Measurements from ENCODE around the gene NR0B1.

Gene NR0B1, protein sequence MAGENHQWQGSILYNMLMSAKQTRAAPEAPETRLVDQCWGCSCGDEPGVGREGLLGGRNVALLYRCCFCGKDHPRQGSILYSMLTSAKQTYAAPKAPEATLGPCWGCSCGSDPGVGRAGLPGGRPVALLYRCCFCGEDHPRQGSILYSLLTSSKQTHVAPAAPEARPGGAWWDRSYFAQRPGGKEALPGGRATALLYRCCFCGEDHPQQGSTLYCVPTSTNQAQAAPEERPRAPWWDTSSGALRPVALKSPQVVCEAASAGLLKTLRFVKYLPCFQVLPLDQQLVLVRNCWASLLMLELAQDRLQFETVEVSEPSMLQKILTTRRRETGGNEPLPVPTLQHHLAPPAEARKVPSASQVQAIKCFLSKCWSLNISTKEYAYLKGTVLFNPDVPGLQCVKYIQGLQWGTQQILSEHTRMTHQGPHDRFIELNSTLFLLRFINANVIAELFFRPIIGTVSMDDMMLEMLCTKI

DNA sequence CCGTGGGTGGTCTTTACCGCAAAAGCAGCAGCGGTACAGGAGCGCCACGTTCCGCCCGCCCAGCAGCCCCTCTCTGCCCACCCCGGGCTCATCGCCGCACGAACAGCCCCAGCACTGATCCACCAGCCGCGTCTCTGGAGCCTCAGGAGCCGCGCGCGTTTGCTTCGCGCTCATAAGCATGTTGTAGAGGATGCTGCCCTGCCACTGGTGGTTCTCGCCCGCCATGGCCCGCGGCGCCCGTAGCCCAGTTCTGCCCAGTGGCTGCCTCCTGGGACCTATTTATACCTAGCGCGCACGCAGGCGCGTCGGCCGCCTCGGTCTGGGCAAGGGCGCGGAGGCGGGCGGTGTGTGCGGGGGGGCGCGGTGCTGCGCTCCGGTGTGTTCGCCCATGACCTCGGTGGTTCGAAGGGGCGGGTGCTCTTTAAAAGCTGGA, at the start of gene NR0B1:
NR0B1 (minus strand) TSS at position 252 of the 433 bp plus-strand sequence; CDS start at position 225, 27 bp downstream.
- peak; percentile 77 for DNase-seq

DNA sequence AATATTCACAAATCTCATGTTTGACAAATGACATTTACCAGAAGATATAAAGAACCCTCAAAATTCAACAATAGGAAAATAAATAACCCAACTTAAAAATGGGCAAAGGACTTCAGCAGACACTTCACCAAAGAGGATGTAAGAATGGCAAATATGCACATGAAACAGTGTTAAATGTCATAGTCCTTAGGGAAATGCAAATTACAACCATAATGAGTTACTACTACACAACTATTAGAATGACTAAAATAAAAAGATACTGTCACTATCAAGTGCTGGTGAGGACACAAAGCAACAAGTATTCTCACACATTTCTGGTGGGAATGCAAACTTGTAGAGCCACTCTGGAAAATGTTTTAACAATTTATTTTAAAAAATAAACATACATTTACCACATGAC, 40.8 kb upstream of the NR0B1 start:
- no peak for DNase-seq

DNA sequence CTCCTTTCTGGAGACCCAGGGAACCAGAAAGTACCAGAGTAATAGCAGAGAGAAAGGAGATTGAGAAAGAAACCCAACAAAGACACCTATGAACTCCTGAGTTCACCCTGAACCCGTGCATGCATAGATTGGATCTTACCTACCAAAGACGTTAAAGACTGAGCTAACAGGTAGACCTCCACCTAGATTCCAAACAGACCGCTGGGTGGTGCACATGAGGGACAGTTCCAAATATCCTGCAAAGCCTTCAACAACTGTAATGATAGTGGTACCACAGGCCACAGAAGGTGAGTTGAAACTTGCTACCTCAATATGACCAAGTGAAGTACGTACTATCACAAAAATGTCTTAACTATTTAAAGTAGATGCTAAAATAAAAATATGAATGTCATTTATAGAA, 34.0 kb upstream of the NR0B1 start:
- no peak for DNase-seq

DNA sequence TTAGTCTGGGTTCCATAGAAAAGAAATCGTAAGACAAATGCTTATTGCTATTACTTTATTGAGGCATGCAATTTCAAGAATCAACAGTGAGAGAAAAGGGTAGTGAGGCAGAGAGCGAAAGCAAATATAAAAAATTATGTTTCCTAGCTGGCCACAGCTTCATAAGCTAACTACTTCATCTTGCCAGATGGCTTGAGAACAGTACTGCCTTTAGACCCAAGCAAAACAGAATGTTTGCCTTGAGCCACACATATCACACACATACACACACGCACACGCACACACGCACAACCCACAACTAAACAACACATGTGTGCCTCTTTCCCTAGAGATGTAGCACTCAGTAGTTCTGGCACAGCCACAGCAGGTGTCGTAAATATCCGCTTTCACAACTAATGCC, 31.6 kb upstream of the NR0B1 start:
- DNase-seq, result no peak

DNA sequence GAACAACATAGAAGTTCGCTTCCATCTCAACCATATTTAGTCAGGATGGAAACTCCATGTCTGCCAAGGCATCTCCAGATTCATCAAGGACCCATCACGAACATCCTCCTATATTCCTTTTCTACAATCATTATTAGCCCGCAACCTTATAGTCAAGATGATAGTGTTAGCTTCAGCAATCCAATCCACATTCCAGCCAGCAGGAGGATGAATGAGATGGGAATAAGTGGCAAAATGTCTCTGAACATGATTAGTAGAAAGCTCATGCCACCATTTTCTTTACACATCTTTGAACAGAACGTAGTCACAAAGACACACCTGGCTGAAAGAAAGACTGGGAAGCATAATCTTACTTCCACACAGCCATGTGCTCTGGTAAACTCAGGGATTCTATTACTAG, 18.6 kb upstream of the NR0B1 start:
- DNase-seq, result no peak

DNA sequence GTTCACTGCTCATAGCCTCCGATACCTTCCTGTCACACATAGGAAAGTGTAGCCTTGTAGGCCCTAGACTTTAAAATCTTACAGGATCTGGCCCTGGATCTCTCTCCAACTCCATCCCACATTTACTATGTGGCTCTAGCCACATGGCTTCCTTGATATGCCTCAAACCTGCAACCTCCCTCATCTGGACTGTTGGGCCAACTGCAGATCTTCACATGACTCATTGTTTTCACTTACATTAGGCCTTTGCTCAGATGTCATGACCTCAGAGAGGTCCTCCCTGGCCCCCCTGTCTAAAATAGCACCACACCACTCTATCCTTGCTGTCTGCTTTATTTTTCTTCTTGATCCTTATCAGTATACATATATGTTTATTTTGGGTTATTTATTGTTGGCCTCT, 8.1 kb upstream of the NR0B1 start:
- DNase-seq, result no peak

DNA sequence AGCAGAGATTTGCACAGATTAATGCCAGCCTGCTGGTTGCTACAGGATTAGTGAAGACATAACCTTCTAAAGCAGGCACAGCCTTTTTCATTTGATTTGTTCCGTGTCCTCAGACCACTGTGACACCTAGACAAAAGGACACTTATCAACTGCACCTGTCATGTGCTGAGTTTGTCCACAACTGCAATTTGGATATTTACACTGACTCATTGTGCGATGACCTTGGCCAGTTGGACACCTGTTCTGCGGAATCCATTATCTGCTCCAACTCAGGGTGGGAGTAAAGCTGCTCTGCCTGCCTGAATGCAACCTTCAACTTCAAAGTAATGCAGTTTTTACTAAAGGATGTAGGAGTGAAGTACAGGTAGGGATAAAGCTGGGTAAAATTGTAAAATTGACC, 4.1 kb upstream of the NR0B1 start:
- DNase-seq, result peak; percentile 70

DNA sequence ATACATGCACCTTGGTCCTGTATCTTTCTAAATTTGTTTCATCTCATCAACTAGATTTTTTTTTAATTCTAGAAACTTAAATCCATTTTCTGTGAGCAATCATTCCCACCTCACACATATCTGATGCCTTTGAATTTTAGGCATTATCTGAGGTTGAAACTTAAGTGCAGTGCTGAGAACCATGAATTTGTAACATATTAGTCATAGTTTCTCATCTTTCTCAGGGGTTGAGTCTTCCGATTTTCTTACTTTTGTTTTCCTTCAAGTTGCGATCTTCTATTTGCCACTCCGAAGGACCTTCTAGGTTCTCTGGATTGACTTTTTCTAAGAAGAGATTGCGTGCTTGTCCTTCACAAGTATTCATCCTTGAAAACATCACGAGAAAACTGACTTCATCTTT, 3.7 kb upstream of the NR0B1 start:
- no peak for DNase-seq

DNA sequence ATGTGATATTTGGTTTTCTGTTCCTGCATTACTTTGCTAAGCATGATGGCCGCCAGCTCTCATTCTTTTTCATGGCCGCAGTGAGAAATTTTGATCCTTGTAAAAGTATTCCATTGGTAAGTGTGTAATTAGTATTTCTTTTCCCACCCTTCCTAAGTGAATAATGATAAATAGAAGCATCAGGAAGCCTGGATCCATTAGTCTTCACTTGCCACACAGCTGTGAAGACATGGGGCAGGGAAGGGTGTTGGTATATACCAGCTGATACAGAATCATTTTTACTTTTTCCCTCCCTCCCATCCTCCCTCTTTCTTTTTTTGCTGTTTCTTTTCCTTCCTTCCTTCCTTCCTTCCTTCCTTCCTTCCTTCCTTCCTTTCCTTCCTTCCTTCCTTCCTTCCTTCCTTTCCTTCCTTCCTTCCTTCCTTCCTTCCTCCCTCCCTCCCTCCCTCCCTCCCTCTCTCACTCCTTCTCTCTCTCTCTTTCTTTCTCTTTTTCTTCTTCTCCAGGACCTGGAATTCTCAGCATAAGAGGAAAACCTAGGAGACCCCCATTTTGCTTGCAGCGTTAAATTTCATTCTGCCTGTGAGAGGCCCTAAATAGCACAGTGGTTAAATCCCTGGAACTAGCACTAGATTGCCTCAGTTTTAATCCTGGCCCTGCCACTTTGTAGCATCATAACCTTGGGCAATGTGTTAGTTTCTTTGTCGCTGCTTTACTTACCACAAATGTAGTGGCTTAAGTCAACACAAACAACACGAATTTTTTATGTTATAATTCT, 1.4 kb upstream of the NR0B1 start:
- DNase-seq, result no peak

DNA sequence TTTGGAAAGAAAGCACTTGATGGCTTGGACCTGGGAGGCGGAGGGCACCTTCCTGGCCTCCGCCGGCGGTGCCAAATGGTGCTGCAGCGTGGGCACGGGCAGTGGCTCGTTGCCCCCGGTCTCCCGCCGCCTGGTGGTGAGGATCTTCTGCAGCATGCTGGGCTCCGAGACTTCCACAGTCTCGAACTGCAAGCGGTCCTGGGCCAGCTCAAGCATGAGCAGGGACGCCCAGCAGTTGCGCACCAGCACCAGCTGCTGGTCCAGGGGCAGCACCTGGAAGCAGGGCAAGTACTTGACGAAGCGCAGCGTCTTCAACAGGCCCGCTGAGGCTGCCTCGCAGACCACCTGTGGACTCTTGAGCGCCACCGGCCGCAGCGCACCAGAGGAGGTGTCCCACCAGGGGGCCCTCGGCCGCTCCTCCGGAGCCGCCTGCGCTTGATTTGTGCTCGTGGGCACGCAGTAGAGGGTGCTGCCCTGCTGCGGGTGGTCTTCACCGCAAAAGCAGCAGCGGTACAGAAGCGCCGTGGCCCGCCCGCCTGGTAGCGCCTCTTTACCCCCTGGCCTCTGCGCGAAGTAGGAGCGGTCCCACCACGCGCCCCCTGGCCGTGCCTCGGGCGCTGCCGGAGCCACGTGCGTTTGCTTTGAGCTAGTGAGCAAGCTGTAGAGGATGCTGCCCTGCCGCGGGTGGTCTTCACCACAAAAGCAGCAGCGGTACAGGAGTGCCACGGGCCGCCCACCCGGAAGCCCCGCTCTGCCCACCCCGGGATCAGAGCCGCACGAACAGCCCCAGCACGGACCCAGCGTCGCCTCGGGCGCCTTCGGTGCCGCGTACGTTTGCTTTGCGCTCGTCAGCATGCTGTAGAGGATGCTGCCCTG, 689 bp downstream of the NR0B1 start:
- DNase-seq, result peak; percentile 65

DNA sequence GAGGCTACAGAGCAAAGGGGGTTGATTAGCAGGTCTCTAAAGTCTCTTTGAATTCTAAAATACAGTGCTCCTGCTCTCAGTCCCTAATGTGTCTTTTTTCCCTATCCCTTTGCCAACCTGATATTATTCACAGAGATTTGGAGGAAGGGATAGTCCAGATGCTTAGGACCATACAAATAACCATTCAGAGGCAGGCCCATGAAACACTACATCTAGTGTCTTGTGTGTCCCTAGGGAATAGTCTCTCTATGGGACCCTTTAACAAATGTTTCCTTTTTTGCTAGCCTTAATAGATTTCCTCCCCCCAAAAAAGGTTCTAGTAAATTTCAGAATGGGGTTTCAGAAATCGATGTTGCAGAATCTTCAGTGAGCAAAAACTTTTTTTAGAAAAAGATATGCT, 1.7 kb downstream of the NR0B1 start:
- no peak for DNase-seq

DNA sequence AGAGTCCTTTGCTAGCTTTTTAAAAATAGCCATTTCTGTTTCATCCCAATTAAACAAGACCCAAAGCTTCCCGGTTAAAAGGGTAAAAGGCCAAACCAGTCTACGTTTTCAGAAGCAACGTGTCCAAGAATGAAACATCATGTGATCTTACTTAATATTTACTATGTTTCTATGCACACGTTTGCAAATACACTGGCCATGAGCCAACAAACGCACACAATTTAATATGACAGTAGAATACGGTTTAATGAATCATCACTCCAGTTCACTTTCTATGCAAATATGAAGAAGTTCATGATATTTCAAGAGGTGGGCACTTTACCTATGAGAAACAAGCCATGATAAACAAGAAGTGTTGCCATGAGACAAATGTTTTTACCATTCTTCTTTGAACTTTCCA, 4.3 kb downstream of the NR0B1 start:
- peak; percentile 15 for DNase-seq

DNA sequence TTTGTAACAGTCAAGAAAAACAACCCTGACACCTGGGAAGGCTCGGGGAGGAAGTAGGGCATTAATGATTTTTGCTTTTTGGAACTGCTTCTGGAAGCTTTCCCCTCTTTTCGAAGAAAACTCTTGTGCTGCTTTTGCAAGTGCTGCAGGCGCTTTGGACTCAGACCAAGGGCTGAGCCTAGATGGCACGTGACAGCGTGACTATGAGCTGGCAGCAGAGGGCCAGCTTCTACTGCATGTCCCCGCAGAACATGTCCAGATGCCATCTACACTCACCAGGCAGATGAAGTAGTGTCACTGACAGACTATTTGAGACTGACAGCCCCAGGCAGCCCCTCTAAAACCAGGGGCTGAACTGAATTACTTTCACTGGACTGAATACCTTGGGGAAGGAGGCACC, 6.2 kb downstream of the NR0B1 start:
- DNase-seq, result peak; percentile 31

DNA sequence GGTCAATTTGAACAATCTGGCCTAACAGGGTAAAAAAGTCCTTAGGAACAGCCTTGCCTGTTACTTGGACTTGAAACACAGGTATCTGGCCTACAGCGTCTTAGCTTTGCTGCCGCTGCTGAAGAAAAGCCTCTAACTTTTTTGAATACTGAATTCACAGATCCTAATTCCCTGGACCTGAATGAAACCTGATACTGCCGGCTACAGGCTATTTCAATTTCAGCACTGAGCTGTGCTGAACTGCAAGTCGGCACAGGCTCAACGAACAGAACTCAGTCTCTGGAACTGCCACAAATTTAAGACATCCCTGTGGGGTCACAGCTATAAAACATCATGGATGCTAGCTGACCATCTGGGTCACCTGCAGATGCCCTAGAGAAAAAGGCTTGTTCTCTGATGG, 7.2 kb downstream of the NR0B1 start:
- no peak for DNase-seq

DNA sequence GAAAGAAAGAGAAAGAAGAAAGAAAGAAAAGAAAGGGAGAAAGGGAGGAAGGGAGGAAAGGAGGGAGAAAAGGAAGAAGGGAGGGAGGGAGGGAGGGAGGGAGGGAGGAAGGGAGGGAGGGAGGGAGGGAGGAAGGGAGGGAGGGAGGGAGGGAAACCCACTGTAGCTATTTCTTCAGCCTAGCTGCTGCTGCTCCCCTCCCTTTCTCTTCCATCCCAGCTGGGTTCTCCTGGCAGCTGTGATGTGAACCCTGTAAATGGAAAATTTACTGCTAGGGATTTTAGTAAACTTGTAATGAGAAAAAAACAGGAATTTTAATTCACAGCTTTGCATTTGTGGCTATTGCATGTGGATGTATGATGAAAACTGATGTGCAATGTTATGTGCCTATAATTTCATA, 8.0 kb downstream of the NR0B1 start:
- DNase-seq, result no peak

DNA sequence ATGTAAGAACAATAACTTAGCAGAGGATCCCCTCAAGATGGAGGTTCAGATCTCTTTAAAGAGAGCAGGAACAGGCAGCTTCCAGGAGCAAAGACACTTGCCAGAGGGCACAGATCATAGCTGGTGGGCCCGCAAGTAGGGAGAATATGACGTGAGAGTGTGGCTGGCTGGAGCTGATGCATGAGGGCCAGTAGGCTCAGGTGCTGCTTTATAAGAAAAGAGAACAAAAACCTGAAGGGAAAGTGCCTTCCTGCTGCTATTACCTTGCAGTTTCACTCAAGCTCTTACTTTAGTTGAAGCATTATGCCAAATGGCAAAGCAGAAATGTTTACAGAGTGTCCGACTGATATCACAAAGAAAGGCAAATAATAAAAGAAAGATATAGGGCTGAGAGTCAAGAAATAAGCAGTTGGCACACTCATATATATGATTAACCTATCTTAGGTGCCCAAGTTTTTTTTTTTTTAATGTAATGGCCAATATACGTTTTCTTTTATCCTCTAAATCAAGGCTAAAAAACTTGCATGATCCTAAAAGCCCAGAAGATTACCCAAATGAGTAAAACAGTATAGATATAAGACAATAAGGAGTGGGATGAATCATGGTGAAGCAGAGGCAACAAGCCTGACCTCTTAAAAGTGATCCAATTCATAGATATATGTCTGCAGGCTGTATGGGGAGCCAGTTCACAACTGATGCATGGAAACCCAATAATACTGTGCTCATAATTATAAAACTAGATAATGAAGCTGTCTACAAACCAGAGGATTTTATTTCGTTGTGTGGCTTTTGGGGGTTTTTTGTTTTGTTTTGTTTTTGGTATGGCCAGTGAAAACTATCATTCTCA, 12.6 kb downstream of the NR0B1 start:
- DNase-seq, result no peak

DNA sequence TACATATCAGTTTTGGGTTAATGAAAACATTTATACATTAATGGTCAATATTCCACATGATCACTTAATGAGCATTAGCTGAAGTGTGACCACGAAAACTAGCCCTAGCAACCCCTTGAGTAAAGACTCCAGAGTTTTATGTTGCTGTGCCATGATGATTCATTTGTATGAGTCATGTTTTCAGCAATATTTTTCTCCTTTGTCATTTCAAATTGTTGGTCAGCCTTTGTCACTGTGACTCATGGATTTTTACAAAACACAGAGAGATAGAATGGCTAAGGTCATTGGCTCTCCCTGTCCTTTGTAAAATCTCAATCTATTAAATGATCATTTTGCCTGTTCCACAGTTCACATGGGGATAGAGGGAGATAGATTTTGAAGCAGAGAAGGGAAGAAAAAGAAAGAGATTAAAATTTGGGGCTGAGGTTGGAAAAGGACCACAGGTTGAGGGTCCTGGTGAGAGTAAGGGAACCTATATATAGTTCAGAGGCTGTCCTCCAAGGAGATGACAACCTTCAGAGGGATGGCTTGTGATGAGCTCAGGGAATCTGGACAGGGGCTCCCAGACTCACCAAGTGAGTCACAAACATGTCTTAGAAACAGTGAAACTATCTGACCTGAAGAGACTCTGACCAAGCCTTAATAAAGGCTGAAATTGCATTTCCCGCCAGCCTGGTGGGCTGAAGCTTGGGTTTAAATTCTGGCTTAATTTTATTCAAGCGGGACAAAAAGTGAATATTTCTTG, 25.6 kb downstream of the NR0B1 start:
- no peak for DNase-seq

DNA sequence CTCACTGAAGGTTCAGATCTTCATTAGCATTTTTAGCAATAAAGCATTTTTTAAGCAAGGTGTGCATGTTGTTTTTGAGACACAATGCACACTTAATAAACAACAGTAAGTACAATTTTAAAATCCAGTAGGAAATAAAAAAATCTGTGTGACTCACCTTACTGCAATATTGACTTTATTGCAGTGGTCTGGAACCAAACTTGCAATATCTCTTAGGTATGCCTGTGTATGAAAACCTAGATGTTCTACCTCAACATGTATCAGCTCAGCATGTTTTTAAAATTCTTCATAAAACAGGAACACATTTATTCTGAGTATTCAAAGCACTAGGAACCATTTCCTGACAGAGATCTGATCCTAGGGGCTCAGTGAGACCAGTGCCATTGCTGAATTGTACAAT, 26.7 kb downstream of the NR0B1 start:
- no peak for DNase-seq

DNA sequence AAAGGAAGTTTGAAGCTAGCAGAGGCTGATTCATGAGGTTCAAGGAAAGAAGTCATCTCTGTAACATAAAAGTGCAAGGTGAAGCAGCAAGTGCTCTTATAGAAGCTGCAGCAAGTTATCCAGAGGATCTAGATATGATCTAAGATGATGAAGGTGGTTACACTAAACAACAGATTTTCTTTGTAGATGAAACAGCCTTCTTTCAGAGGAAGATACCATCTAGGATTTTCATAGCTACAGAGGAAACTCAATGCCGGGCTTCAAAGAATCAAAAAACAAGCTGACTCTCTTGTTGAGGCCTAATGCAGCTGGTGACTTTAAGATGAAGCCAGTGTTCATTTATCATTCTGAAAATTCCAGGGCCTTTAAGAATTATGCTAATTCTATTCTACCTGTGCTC, 28.8 kb downstream of the NR0B1 start:
- no peak for DNase-seq

DNA sequence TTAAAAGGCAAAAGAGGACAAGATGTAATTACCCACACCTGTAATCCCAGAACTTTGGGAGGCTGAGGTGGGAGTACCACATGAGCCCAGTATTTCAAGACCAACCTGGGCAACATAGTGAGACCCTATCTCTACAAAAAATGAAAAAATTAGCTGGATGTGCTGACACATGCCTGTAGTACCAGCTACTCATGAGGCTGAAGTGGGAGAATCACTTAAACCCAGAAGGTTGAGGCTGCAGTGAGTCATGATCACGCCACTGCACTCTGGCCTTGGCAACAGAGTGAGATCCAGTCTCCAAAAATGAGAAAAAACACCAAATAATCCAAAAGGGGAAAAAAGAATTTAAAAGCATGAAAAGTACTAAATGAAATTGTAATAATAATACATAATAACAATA, 30.8 kb downstream of the NR0B1 start:
- no peak for DNase-seq

DNA sequence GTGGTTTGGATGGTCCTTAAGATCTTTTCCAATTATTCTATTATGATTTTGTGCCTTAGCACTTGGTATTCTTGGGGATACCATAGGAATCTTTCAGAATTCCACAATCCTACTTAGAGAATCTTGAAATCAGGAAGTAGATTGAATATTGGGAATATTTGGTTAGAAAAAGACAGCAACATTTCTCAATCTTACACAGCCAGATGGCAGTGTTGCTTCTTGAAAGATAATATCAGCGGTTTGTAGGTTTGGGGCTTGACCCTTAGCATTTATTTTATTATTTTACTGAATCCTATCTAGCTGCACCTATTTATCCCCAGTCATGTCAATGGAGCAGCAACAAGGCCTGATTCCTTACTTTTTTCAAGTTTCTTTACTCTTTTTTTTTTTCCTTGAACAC, 33.7 kb downstream of the NR0B1 start:
- DNase-seq, result no peak

DNA sequence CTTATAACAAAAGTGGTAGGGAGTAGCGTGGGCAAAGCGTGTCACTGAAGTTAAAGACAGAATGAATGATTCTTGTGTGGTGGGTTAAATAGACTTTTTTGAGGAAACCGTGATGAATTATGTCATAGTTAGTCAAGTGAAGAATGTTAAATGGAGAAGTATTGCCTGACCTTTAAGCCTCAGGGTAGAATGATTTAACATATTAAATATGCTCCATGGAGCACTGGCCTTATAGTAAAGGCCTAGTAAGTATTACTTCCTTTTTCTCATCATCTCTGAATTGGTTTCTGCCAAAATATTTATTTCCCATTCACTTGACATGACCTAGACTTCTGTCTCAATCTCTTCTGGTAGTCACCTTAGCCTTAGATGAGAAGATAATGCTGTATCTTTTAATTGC, 38.6 kb downstream of the NR0B1 start:
- DNase-seq, result no peak
